WTC11 (cell line): ENCODE measurements around the gene NFIX. TPM values are rescaled to one million over a fixed set of nuclear protein-coding genes. Genes with fewer than 3 reads are reported as not detected.

Experiments used
- AR ChIP-seq: fragments of 250-450 bp; sonication (Bioruptor Pico); IDR thresholded peaks from 2 replicates; pipeline ENCODE4 v1.9.0; 2021; ENCODE audit warnings: mild to moderate bottlenecking
- ATF1 ChIP-seq: sonication (generic); formaldehyde crosslinking; IDR thresholded peaks from 2 replicates; pipeline ENCODE4 v1.8.1; 2023; ENCODE audit warnings: mild to moderate bottlenecking, moderate library complexity, missing genetic modification reagents
- FOXK1 ChIP-seq: sonication (generic); formaldehyde crosslinking; IDR thresholded peaks from 2 replicates; pipeline ENCODE4 v1.8.0; 2022; ENCODE audit warnings: mild to moderate bottlenecking, moderate library complexity, missing genetic modification reagents
- HMGA2 ChIP-seq: fragments of 250-450 bp; sonication (Bioruptor Pico); IDR thresholded peaks from 2 replicates; pipeline ENCODE4 v1.4.0; 2021; ENCODE audit warnings: mild to moderate bottlenecking, moderate library complexity
- HMGXB4 ChIP-seq: sonication (generic); formaldehyde crosslinking; IDR thresholded peaks from 2 replicates; pipeline ENCODE4 v1.8.1; 2023; ENCODE audit warnings: mild to moderate bottlenecking, moderate library complexity, missing genetic modification reagents
- IRF1 ChIP-seq: sonication (generic); formaldehyde crosslinking; IDR thresholded peaks from 2 replicates; pipeline ENCODE4 v1.8.0; 2023; ENCODE audit warnings: missing genetic modification reagents
- OVOL2 ChIP-seq: fragments of 250-450 bp; sonication (Bioruptor Pico); IDR thresholded peaks from 2 replicates; pipeline ENCODE4 v1.9.0; 2021; ENCODE audit warnings: mild to moderate bottlenecking, borderline replicate concordance
- SMAD3 ChIP-seq: sonication (generic); formaldehyde crosslinking; IDR thresholded peaks from 2 replicates; pipeline ENCODE4 v1.8.0; 2022; ENCODE audit warnings: missing genetic modification reagents, mild to moderate bottlenecking, borderline replicate concordance
- SOX15 ChIP-seq: fragments of 250-450 bp; sonication (Bioruptor Pico); IDR thresholded peaks from 2 replicates; pipeline ENCODE4 v1.9.0; 2021; ENCODE audit warnings: mild to moderate bottlenecking
- STAT6 ChIP-seq: sonication (generic); formaldehyde crosslinking; conservative IDR thresholded peaks from 2 replicates; pipeline ENCODE4 v1.8.1; 2023; ENCODE audit warnings: mild to moderate bottlenecking, low read depth, missing genetic modification reagents, moderate library complexity
- ZNF219 ChIP-seq: sonication (generic); formaldehyde crosslinking; IDR thresholded peaks from 2 replicates; pipeline ENCODE4 v1.8.0; 2023; ENCODE audit warnings: missing genetic modification reagents, mild to moderate bottlenecking, borderline replicate concordance
- ZNF281 ChIP-seq: sonication (generic); formaldehyde crosslinking; IDR thresholded peaks from 2 replicates; pipeline ENCODE4 v1.8.0; 2023; ENCODE audit warnings: mild to moderate bottlenecking, missing genetic modification reagents
- ZNF532 ChIP-seq: fragments of 250-450 bp; sonication (Bioruptor Pico); IDR thresholded peaks from 2 replicates; pipeline ENCODE4 v1.9.0; 2021; ENCODE audit warnings: mild to moderate bottlenecking, borderline replicate concordance
- total RNA-seq: library from RNA; stranded (reverse); gene quantifications from 3 replicates; pipeline ENCODE4 v1.2.3, GENCODE V29; 2021

NFIX gene
- total RNA-seq, 1 experiment from 2014 or later: 1.4 TPM

GRCh38 chr19:13092606-13093235 is 97.4 kb downstream of the NFIX start (continued):
- no peak for TF ChIP-seq ZNF532 (CRISPR knock-in tag)
- no peak for TF ChIP-seq FOXK1 (CRISPR knock-in tag)
- no peak for TF ChIP-seq STAT6 (CRISPR knock-in tag)
- no peak for TF ChIP-seq ZNF219 (CRISPR knock-in tag)
- no peak for TF ChIP-seq ZNF281
- no peak for TF ChIP-seq HMGXB4 (CRISPR knock-in tag)
- TF ChIP-seq SMAD3: no peak
- no peak for TF ChIP-seq SOX15 (CRISPR knock-in tag)
- TF ChIP-seq IRF1 (CRISPR knock-in tag): no peak
- TF ChIP-seq AR (CRISPR knock-in tag): no peak
- TF ChIP-seq ATF1: no peak
- TF ChIP-seq HMGA2 (CRISPR knock-in tag): no peak
- no peak for TF ChIP-seq OVOL2 (CRISPR knock-in tag)
